CD4-positive, CD25-positive, alpha-beta regulatory T cell (primary cell): ENCODE results near the gene KCNMA1. TPM values are rescaled to one million over a fixed set of nuclear protein-coding genes. Genes with fewer than 3 reads are reported as not detected.

ENCODE experiments used
- ATAC-seq, 2 donors: fragments of 150-1000 bp; cut with Tn5 transposase; one replicate each; pipeline ENCODE4 v1.10.0; 2021; ENCODE audit warnings: low read depth in 2 of 2, moderate number of reproducible peaks in 2 of 2, moderate library complexity in 1 of 2
- DNase-seq, 3 donors: peaks; one replicate each; pipeline versions ENCODE4 v3.0.0 to v3.0.0-alpha.2; 2012 to 2022; ENCODE audit warnings: mixed read lengths in 1 of 3
- H3K27ac ChIP-seq: one replicate; pipeline ENCODE4 v1.7.0; 2013; ENCODE audit warnings: mild to moderate bottlenecking, low read length; ENCODE audit not compliant: insufficient read depth, poor library complexity, severe bottlenecking
- H3K27me3 ChIP-seq: one replicate; pipeline ENCODE4 v1.7.0; 2013; ENCODE audit warnings: low read length; ENCODE audit not compliant: control insufficient read depth, insufficient read depth
- H3K36me3 ChIP-seq: one replicate; pipeline ENCODE4 v1.7.0; 2013; ENCODE audit warnings: mild to moderate bottlenecking, low read length, moderate library complexity; ENCODE audit not compliant: control insufficient read depth, insufficient read depth
- H3K4me1 ChIP-seq: 2 replicates; pipeline ENCODE4 v1.7.0; 2013; ENCODE audit warnings: mild to moderate bottlenecking, low read length; ENCODE audit not compliant: insufficient read depth, control insufficient read depth, poor library complexity, severe bottlenecking
- H3K4me3 ChIP-seq: one replicate; pipeline ENCODE4 v1.7.0; 2013; ENCODE audit warnings: low read depth, mild to moderate bottlenecking, low read length, moderate library complexity
- H3K9me3 ChIP-seq, 2 experiments: 1 replicate in 1 of 2; 2 replicates in 1 of 2; pipeline ENCODE4 v1.7.0; 2013; ENCODE audit warnings: low read length in 2 of 2, mild to moderate bottlenecking in 1 of 2, moderate library complexity in 1 of 2; ENCODE audit not compliant: control insufficient read depth in 2 of 2
- H3K27ac Mint-ChIP-seq, 3 donors: one replicate each; pipeline ENCODE4 v1.8.0; 2020 to 2022; ENCODE audit warnings: mild to moderate bottlenecking in 3 of 3, mixed read lengths in 3 of 3, moderate library complexity in 2 of 3
- H3K27me3 Mint-ChIP-seq: one replicate; pipeline ENCODE4 v1.8.0; 2022; ENCODE audit warnings: mild to moderate bottlenecking, mixed read lengths
- H3K36me3 Mint-ChIP-seq: one replicate; pipeline ENCODE4 v1.8.0; 2020; ENCODE audit warnings: mixed read lengths
- H3K4me1 Mint-ChIP-seq, 4 donors: one replicate each; pipeline ENCODE4 v1.8.0; 2020 to 2022; ENCODE audit warnings: mixed read lengths in 4 of 4, mild to moderate bottlenecking in 1 of 4
- H3K4me3 Mint-ChIP-seq, 4 donors: one replicate each; pipeline ENCODE4 v1.8.0; 2020 to 2022; ENCODE audit warnings: mild to moderate bottlenecking in 4 of 4, mixed read lengths in 4 of 4, moderate library complexity in 3 of 4
- H3K9me3 Mint-ChIP-seq, 7 donors: one replicate each; pipeline ENCODE4 v1.8.0; 2020 to 2022; ENCODE audit warnings: mixed read lengths in 7 of 7, mild to moderate bottlenecking in 3 of 7, moderate library complexity in 2 of 7
- polyA plus RNA-seq, 4 donors: library from polyadenylated mRNA; unstranded; fragments of 300-500 nt; fragmentation: Illumina TruSeq; gene quantifications; one replicate each; pipeline ENCODE4 v1.2.3, GENCODE V29; 2021
- total RNA-seq: library from RNA; stranded (reverse); gene quantifications from one replicate; pipeline ENCODE4 v1.2.3, GENCODE V29; 2022

KCNMA1 gene
- total and polyA plus RNA-seq, 5 donors from 2014 or later: not detected

- Histone ChIP-seq H3K27ac (no peak overlapping the region), H3K9me3 (no peaks in the 10 kb centered on the region), H3K36me3 (no peaks in the 10 kb centered on the region), H3K4me3 (no peak overlapping the region), H3K27me3 (no peaks in the 10 kb centered on the region), H3K4me1 (no peaks in the 10 kb centered on the region)
- peaks cover 0 to 5% (median 0%) of the 10 kb centered on the region in 7 donors for H3K9me3 Mint-ChIP-seq
- ATAC-seq (no peak), DNase-seq (no peak)
- peaks cover 4% of the 10 kb centered on the region for H3K27me3 Mint-ChIP-seq
- no peak overlapping the region for H3K27ac Mint-ChIP-seq
- no peaks in the 10 kb centered on the region for H3K4me1 Mint-ChIP-seq
- H3K4me3 Mint-ChIP-seq: no peak overlapping the region
- no peaks in the 10 kb centered on the region for H3K36me3 Mint-ChIP-seq
Observed at GRCh38 chr10:76959111-76959510, 678.5 kb downstream of the KCNMA1 start.

DNA sequence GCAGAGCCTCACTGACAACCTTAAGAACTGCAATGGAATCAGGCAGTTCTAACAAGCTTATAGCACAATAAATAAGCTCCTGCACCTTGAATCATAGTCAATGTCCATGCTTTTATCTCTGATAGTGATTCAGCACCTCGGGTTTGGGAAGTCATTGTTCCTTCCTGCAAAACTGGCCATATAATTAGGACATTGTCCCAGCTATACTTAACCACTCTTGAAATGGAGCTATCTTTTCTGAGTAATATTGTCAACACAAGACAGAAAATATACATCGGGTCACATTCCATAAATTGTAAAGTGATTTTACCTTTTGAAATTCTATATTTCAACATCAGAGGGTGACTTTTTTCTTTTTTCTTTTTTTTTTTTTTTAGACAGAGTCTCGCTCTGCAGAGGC, 682.8 kb downstream of the KCNMA1 start:
- no peak for ATAC-seq
- Mint-ChIP-seq H3K27me3 (no peaks in the 10 kb centered on the region), H3K4me1 (no peaks in the 10 kb centered on the region), H3K27ac (no peak overlapping the region), H3K9me3 (peaks cover 0 to 5% (median 0%) of the 10 kb centered on the region in 7 donors), H3K36me3 (no peaks in the 10 kb centered on the region), H3K4me3 (no peak overlapping the region)
- no peak for DNase-seq
- no peaks in the 10 kb centered on the region for H3K4me1 ChIP-seq
- no peak overlapping the region for H3K4me3 ChIP-seq
- no peaks in the 10 kb centered on the region for H3K36me3 ChIP-seq
- H3K9me3 ChIP-seq: no peaks in the 10 kb centered on the region
- H3K27me3 ChIP-seq: no peaks in the 10 kb centered on the region
- H3K27ac ChIP-seq: no peak overlapping the region

DNA sequence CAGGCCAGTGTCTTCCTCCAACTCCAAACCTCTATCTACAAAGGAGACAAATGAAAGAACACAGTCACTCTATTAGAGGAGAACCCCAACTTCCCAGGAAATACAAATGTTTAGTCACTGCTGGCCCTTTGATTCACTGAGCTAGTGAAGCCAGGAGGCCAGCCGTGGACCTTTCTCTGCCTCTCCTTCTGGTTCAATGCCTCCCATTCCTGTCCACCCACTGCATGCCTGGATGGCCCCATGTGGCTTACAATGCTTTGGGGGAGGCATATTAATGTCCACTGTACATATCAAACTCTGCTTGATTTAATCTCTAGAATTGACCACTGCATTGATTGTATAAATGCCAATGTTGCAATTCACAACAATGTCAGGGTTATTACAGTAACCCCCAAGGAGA, 687.3 kb downstream of the KCNMA1 start:
- no peak for ATAC-seq
- H3K9me3 ChIP-seq: no peaks in the 10 kb centered on the region
- no peaks in the 10 kb centered on the region for H3K4me1 ChIP-seq
- Mint-ChIP-seq H3K4me1 (no peaks in the 10 kb centered on the region), H3K36me3 (no peaks in the 10 kb centered on the region), H3K9me3 (peaks cover 0 to 1% (median 0%) of the 10 kb centered on the region in 7 donors), H3K4me3 (no peak overlapping the region), H3K27me3 (no peaks in the 10 kb centered on the region), H3K27ac (no peak overlapping the region)
- H3K27me3 ChIP-seq: no peaks in the 10 kb centered on the region
- H3K36me3 ChIP-seq: no peaks in the 10 kb centered on the region
- H3K27ac ChIP-seq: no peak overlapping the region
- DNase-seq: no peak
- no peak overlapping the region for H3K4me3 ChIP-seq

- Histone ChIP-seq H3K4me1 (no peaks in the 10 kb centered on the region), H3K4me3 (no peak overlapping the region), H3K9me3 (no peaks in the 10 kb centered on the region), H3K27me3 (no peaks in the 10 kb centered on the region), H3K27ac (no peak overlapping the region), H3K36me3 (no peaks in the 10 kb centered on the region)
- Mint-ChIP-seq H3K36me3 (no peaks in the 10 kb centered on the region), H3K27ac (no peak overlapping the region), H3K9me3 (peaks cover 0 to 1% (median 0%) of the 10 kb centered on the region in 7 donors), H3K27me3 (no peaks in the 10 kb centered on the region), H3K4me1 (no peaks in the 10 kb centered on the region), H3K4me3 (no peak overlapping the region)
- DNase-seq (no peak), ATAC-seq (no peak)
Observed at GRCh38 chr10:76946270-76946669, 691.3 kb downstream of the KCNMA1 start.

- Mint-ChIP-seq H3K36me3 (no peaks in the 10 kb centered on the region), H3K4me3 (no peak overlapping the region), H3K9me3 (peaks cover 0 to 1% (median 0%) of the 10 kb centered on the region in 7 donors), H3K4me1 (no peaks in the 10 kb centered on the region), H3K27ac (no peak overlapping the region), H3K27me3 (no peaks in the 10 kb centered on the region)
- H3K27me3 ChIP-seq: no peaks in the 10 kb centered on the region
- no peaks in the 10 kb centered on the region for H3K36me3 ChIP-seq
- no peak for DNase-seq
- no peaks in the 10 kb centered on the region for H3K9me3 ChIP-seq
- no peak for ATAC-seq
- H3K27ac ChIP-seq: no peak overlapping the region
- H3K4me1 ChIP-seq: no peaks in the 10 kb centered on the region
- no peak overlapping the region for H3K4me3 ChIP-seq
Observed at GRCh38 chr10:76945166-76945565, 692.4 kb downstream of the KCNMA1 start.

DNA sequence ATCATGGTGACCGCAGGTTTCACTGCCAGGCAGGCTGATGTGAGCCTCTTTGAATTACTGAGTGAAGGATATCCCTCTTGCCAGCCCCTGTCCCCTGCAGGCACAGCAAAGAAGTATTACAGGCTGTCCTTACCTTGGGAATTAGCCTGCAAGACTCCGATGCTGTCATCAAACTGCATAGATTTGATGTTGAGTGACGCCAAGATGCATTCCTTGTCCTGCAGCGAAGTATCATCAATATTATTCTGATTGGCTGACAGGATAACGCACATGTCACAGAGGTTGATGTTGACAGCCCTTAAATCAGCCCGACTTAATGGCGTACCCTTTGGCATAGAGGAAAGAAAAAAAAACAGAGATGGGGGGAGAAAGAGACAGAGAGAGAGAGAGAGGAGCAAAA, 693.0 kb downstream of the KCNMA1 start:
- Histone ChIP-seq H3K27me3 (no peaks in the 10 kb centered on the region), H3K4me3 (no peak overlapping the region), H3K9me3 (no peaks in the 10 kb centered on the region), H3K27ac (no peak overlapping the region), H3K36me3 (no peaks in the 10 kb centered on the region), H3K4me1 (no peaks in the 10 kb centered on the region)
- Mint-ChIP-seq H3K4me3 (no peak overlapping the region), H3K27me3 (no peaks in the 10 kb centered on the region), H3K4me1 (no peaks in the 10 kb centered on the region), H3K36me3 (no peaks in the 10 kb centered on the region), H3K9me3 (peaks cover 0 to 1% (median 0%) of the 10 kb centered on the region in 7 donors), H3K27ac (no peak overlapping the region)
- ATAC-seq: no peak
- DNase-seq: no peak

GRCh38 chr10:76942628-76943416, 694.8 kb downstream of the KCNMA1 start:
- H3K4me1 ChIP-seq: no peaks in the 10 kb centered on the region
- Mint-ChIP-seq H3K4me1 (no peaks in the 10 kb centered on the region), H3K36me3 (no peaks in the 10 kb centered on the region), H3K9me3 (peaks cover 0 to 6% (median 0%) of the 10 kb centered on the region in 7 donors), H3K27me3 (no peaks in the 10 kb centered on the region), H3K4me3 (no peak overlapping the region), H3K27ac (no peak overlapping the region)
- H3K9me3 ChIP-seq: no peaks in the 10 kb centered on the region
- no peak overlapping the region for H3K27ac ChIP-seq
- H3K4me3 ChIP-seq: no peak overlapping the region
- no peaks in the 10 kb centered on the region for H3K36me3 ChIP-seq
- no peak for ATAC-seq
- DNase-seq: no peak
- no peaks in the 10 kb centered on the region for H3K27me3 ChIP-seq

DNA sequence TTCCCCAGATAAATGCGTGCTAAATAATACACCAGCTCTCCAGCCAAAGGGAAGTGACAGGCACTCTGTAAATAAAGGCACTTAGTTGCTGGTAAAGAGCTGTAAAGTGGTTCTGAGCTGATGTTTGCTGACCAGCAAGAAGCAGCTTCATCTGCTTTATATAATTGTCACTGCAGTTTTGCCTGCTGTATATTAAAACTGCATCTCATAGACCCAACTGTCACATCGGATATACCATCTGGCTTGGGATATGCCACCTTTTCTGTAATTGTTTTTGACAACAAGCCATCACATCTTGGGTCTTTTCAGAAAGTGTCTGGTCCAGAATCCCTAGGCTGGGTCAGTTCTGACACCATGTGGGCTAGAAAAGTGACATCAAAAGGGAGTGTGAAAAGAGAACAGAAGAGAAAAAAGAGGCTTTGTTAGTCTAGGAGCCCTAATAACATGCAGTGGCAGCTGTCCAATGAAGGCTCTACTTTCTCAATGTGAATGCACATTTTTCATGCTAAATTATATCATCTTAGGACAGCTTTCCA, 697.6 kb downstream of the KCNMA1 start:
- Mint-ChIP-seq H3K27ac (no peak overlapping the region), H3K9me3 (peaks cover 0 to 6% (median 0%) of the 10 kb centered on the region in 7 donors), H3K4me3 (no peak overlapping the region), H3K4me1 (no peaks in the 10 kb centered on the region), H3K27me3 (no peaks in the 10 kb centered on the region), H3K36me3 (no peaks in the 10 kb centered on the region)
- no peaks in the 10 kb centered on the region for H3K9me3 ChIP-seq
- H3K36me3 ChIP-seq: no peaks in the 10 kb centered on the region
- H3K27me3 ChIP-seq: no peaks in the 10 kb centered on the region
- H3K27ac ChIP-seq: no peak overlapping the region
- no peak for ATAC-seq
- H3K4me3 ChIP-seq: no peak overlapping the region
- DNase-seq: no peak
- no peaks in the 10 kb centered on the region for H3K4me1 ChIP-seq
